PC-3 (cell line): ENCODE measurements around the gene AFG3L2. TPM values are rescaled to one million over a fixed set of nuclear protein-coding genes. Genes with fewer than 3 reads are reported as not detected.
A peak's percentile ranks its signal among the peaks of the same experiment; 100 is the strongest.
"Not testable (repeated sequence)": the region's sequence is repeated elsewhere in the genome, so short reads cannot be mapped to it uniquely, and the experiment has no call there.

Experiments used
- ATAC-seq: fragments of 200-7000 bp; cut with Tn5 transposase; 2 replicates; pipeline ENCODE4 v1.9.1; 2020; ENCODE audit warnings: mild to moderate bottlenecking, moderate library complexity
- BruUV-seq: library from RNA; stranded (reverse); fragments of 400-500 nt; replicated peaks from 2 replicates; lab custom pipeline; 2021; lab: Mats Ljungman, UMichigan
- CTCF ChIA-PET: fragments of 300-600 bp; sonication (Branson Sonifier 250); formaldehyde crosslinking; loops from one replicate; lab custom pipeline; 2022; ENCODE audit warnings: antibody characterized with exemption; lab: Charles Lee
- POLR2A ChIA-PET: fragments of 300-600 bp; sonication (Branson Sonifier 250); formaldehyde crosslinking; loops from one replicate; lab custom pipeline; 2022; ENCODE audit warnings: antibody characterized with exemption; ENCODE audit not compliant: unreplicated experiment; lab: Charles Lee
- DNase-seq: peaks from one replicate; pipeline ENCODE4 v3.0.0-alpha.2; 2015
- H2AFZ ChIP-seq: fragments of 300-600 bp; sonication (generic); 2 replicates; pipeline ENCODE4 v1.6.0; 2016; ENCODE audit warnings: antibody characterized with exemption, low read length
- H3F3A ChIP-seq: fragments of 300-600 bp; sonication (generic); one replicate; pipeline ENCODE4 v1.6.0; 2017; ENCODE audit warnings: antibody characterized with exemption, low read length, control low read depth, mild to moderate bottlenecking; ENCODE audit not compliant: unreplicated experiment
- H3K27ac ChIP-seq: fragments of 300-600 bp; sonication (generic); 2 replicates; pipeline ENCODE4 v1.5.1; 2016; ENCODE audit warnings: mild to moderate bottlenecking, low read length
- H3K27me3 ChIP-seq: fragments of 300-600 bp; sonication (generic); 2 replicates; pipeline ENCODE4 v1.6.1; 2016; ENCODE audit warnings: low read length, mixed read lengths
- H3K36me3 ChIP-seq: fragments of 300-600 bp; sonication (generic); 2 replicates; pipeline ENCODE4 v1.6.1; 2016; ENCODE audit warnings: low read depth, mixed run types, low read length, mixed read lengths
- H3K4me1 ChIP-seq: fragments of 300-600 bp; sonication (generic); 2 replicates; pipeline ENCODE4 v1.5.1; 2016; ENCODE audit warnings: low read length; ENCODE audit not compliant: insufficient read depth
- H3K4me2 ChIP-seq: fragments of 300-600 bp; sonication (generic); 2 replicates; pipeline ENCODE4 v1.6.0; 2016; ENCODE audit warnings: low read length
- H3K4me3 ChIP-seq: fragments of 300-600 bp; sonication (generic); 2 replicates; pipeline ENCODE4 v1.5.1; 2016; ENCODE audit warnings: mild to moderate bottlenecking, low read length, mixed read lengths
- H3K79me2 ChIP-seq: fragments of 300-600 bp; sonication (generic); 2 replicates; pipeline ENCODE4 v1.6.1; 2017; ENCODE audit warnings: low read length, mixed read lengths
- H3K9ac ChIP-seq: fragments of 300-600 bp; sonication (generic); 2 replicates; pipeline ENCODE4 v1.6.0; 2016; ENCODE audit warnings: mild to moderate bottlenecking, low read length
- H3K9me2 ChIP-seq: fragments of 300-600 bp; sonication (generic); replicated peaks from 2 replicates; pipeline ENCODE4 v1.6.1; 2016; ENCODE audit warnings: mixed run types, low read length, mixed read lengths
- H3K9me3 ChIP-seq: fragments of 300-600 bp; sonication (generic); 2 replicates; pipeline ENCODE4 v1.6.1; 2016; ENCODE audit warnings: low read length, mixed read lengths
- H4K20me1 ChIP-seq: fragments of 300-600 bp; sonication (generic); 2 replicates; pipeline ENCODE4 v1.6.1; 2016; ENCODE audit warnings: low read length, mixed read lengths
- CTCF ChIP-seq: fragments of 300-600 bp; sonication (generic); conservative IDR thresholded peaks from 2 replicates; pipeline ENCODE4 v1.5.1; 2017; ENCODE audit warnings: antibody characterized with exemption, low read depth, mild to moderate bottlenecking, low read length
- EZH2 ChIP-seq: fragments of 300-600 bp; sonication (generic); IDR thresholded peaks from one replicate; pipeline ENCODE4 v1.6.1; 2017; ENCODE audit warnings: antibody characterized with exemption, mild to moderate bottlenecking, low read length; ENCODE audit not compliant: unreplicated experiment
- EZH2phosphoT487 ChIP-seq: fragments of 300-600 bp; sonication (generic); IDR thresholded peaks from 2 replicates; pipeline ENCODE4 v1.6.1; 2018; ENCODE audit warnings: mild to moderate bottlenecking, antibody characterized with exemption, low read length, borderline replicate concordance
- intact Hi-C: fragments of 100-400 bp; cut with micrococcal nuclease; formaldehyde crosslinking; loops from 2 replicates; pipeline ENCODE4 v1.9.0; 2023
- total RNA-seq: library from RNA; depleted of rRNA; stranded (reverse); fragments of >200 nt; gene quantifications from 2 replicates; pipeline ENCODE4 v1.2.3, GENCODE V29; 2014

The AFG3L2 gene
- total RNA-seq, 1 experiment from 2014 or later, result 79.3 TPM

DNA sequence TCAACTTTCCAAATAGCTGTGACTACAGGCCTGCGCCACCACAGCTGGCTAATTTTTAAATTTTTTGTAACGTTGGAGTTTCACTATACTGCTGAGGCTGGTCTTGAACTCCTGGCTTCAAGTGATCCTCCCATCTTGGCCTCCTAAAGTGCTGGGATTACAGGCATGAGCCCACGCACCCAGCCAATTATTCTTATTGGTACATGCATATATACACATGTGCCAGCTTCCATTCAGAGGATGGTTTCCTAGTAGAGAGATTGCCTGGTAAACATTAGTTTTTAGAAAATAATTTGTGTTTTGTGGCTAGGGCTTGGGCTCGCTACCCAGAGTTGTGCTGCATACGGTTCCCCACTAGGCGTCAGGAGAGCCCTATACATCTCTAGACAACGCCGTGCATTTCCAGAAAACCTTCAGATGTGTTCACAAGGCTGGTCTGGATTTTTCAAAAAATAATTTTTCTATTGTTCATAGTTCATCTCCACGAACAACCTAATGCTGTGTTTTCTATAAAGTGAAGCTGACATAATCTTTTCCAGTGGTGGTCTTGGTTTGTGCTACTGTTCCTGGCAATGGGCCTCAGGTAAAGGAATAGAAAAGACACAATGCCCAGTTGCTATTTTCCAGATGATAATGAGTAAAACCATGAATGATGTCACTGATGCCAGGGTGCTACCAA, 14.6 kb upstream of the AFG3L2 start:
- H3K4me3 ChIP-seq, result no peak overlapping the region
- ChIA-PET POLR2A (no interaction called here), CTCF (interaction anchor here (0.7 kb wide), 1 partner anchor 323 kb away, joined by 4 read pairs; no protein-coding TSS in a partner anchor)
- no peak overlapping the region for H3K27ac ChIP-seq
- H3K36me3 ChIP-seq, result no peaks in the 10 kb centered on the region
- H2AFZ ChIP-seq, result no peak overlapping the region
- H3K4me2 ChIP-seq, result peak overlapping the region; percentile 11; the same call in 1 of the 2 replicates
- DNase-seq (peak; percentile 77), ATAC-seq (peak; percentile 56)
- intact Hi-C loops, result loop anchor here (1.0 to 5.0 kb wide), 6 partner anchors 51 to 541 kb away; no protein-coding TSS in a partner anchor
- H4K20me1 ChIP-seq, result no peaks in the 10 kb centered on the region
- no peaks in the 10 kb centered on the region for H3K79me2 ChIP-seq
- no peaks in the 10 kb centered on the region for H3K27me3 ChIP-seq
- H3K9me2 ChIP-seq, result no peaks in the 10 kb centered on the region
- no peak for TF ChIP-seq EZH2
- TF ChIP-seq EZH2phosphoT487, result no peak
- peak; percentile 97 for TF ChIP-seq CTCF
- no peaks in the 10 kb centered on the region for H3F3A ChIP-seq
- H3K9me3 ChIP-seq, result no peaks in the 10 kb centered on the region
- H3K9ac ChIP-seq, result no peak overlapping the region
- BruUV-seq, result no TSS peak
- peaks cover 28% of the 10 kb centered on the region for H3K4me1 ChIP-seq

GRCh38 chr18:12388442-12388841, 11.4 kb upstream of the AFG3L2 start:
- Histone ChIP-seq H3K4me2 (no peak overlapping the region), H3K4me3 (no peak overlapping the region), H3K27ac (no peak overlapping the region), H2AFZ (no peak overlapping the region), H3K9me2 (no peaks in the 10 kb centered on the region), H4K20me1 (no peaks in the 10 kb centered on the region), H3K36me3 (no peaks in the 10 kb centered on the region), H3K9me3 (no peaks in the 10 kb centered on the region), H3K27me3 (no peaks in the 10 kb centered on the region), H3F3A (no peaks in the 10 kb centered on the region), H3K79me2 (no peaks in the 10 kb centered on the region), H3K9ac (no peak overlapping the region), H3K4me1 (peaks cover 7% of the 10 kb centered on the region)
- no TSS peak for BruUV-seq
- ATAC-seq, result no peak
- no peak for TF ChIP-seq EZH2
- intact Hi-C loops, result no loop called here
- POLR2A ChIA-PET, result no interaction called here
- DNase-seq, result no peak
- CTCF ChIA-PET, result no interaction called here

GRCh38 chr18:12384261-12384660, 7.2 kb upstream of the AFG3L2 start:
- Histone ChIP-seq H3F3A (no peaks in the 10 kb centered on the region), H3K9me3 (no peaks in the 10 kb centered on the region), H3K79me2 (no peaks in the 10 kb centered on the region), H3K27ac (no peak overlapping the region), H3K9ac (no peak overlapping the region), H4K20me1 (no peaks in the 10 kb centered on the region), H3K4me3 (no peak overlapping the region), H3K9me2 (no peaks in the 10 kb centered on the region), H2AFZ (no peak overlapping the region), H3K4me1 (no peaks in the 10 kb centered on the region), H3K36me3 (no peaks in the 10 kb centered on the region), H3K27me3 (no peaks in the 10 kb centered on the region), H3K4me2 (no peak overlapping the region)
- no peak for TF ChIP-seq CTCF
- TF ChIP-seq EZH2, result no peak
- TF ChIP-seq EZH2phosphoT487, result no peak
- DNase-seq (no peak), ATAC-seq (no peak)
- intact Hi-C loops, result no loop called here
- BruUV-seq, result no TSS peak
- ChIA-PET POLR2A (interaction anchor here (0.6 to 0.7 kb wide), 4 partner anchors 36 to 317 kb away, joined by 3 to 6 read pairs (median 4); no protein-coding TSS in a partner anchor), CTCF (no interaction called here)

- CTCF ChIA-PET, intact Hi-C loops: not testable (repeated sequence)
- POLR2A ChIA-PET, result interaction anchor here (0.6 kb wide), 1 partner anchor 35 kb away, joined by 4 read pairs; no protein-coding TSS in a partner anchor
Measured at GRCh38 chr18:12383759-12384158, 6.7 kb upstream of the AFG3L2 start.

More at GRCh38 chr18:12383759-12384158, 6.7 kb upstream of the AFG3L2 start:
- not testable (repeated sequence) for H3F3A ChIP-seq, H3K9me2 ChIP-seq, BruUV-seq, H2AFZ ChIP-seq, ATAC-seq, H3K79me2 ChIP-seq, H3K27me3 ChIP-seq, H3K4me1 ChIP-seq, H3K36me3 ChIP-seq, H3K4me2 ChIP-seq, H3K4me3 ChIP-seq, H3K9ac ChIP-seq, H3K9me3 ChIP-seq, H4K20me1 ChIP-seq, H3K27ac ChIP-seq, DNase-seq
